ENCODE results near the gene ECI1.

ECI1 gene

DNA sequence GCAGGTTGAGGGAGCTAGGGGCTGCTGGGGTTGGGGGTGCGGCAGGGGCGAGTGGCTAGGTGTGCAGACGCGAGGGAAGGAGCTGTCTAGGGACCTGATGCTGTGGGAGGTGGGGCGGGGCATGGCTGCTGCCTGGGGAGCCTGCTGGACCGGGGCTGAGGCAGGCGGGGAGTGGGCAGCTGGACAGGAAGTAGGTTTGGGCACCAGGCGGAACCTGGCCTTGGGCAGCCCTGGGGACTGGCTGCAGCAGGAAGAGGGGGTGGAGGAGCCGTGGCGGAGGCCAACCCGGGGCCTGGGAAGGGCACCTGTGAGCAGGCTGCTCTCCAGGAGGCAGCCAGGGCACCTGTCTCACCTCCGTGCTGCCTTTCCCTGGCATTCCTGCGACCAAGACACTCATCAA lies 21.0 kb downstream of the ECI1 start:
- Histone ChIP-seq H3K9ac (ENCODE audit: low read length) (no peak overlapping the region), H3K4me1 (ENCODE audit: control insufficient read depth, insufficient read depth, low read length) (peaks cover 5% of the 10 kb centered on the region), H3K9me3 (ENCODE audit: control insufficient read depth, low read length) (no peaks in the 10 kb centered on the region), H3K36me3 (ENCODE audit: control insufficient read depth, insufficient read depth, low read length, severe bottlenecking) (peaks cover 60% of the 10 kb centered on the region), H3K4me3 (ENCODE audit: low read length) (no peak overlapping the region), H3K27me3 (replicated peaks; ENCODE audit: control insufficient read depth, insufficient read depth, low read length) (no peaks in the 10 kb centered on the region)
- no peak for DNase-seq (ENCODE audit: low read depth)

DNA sequence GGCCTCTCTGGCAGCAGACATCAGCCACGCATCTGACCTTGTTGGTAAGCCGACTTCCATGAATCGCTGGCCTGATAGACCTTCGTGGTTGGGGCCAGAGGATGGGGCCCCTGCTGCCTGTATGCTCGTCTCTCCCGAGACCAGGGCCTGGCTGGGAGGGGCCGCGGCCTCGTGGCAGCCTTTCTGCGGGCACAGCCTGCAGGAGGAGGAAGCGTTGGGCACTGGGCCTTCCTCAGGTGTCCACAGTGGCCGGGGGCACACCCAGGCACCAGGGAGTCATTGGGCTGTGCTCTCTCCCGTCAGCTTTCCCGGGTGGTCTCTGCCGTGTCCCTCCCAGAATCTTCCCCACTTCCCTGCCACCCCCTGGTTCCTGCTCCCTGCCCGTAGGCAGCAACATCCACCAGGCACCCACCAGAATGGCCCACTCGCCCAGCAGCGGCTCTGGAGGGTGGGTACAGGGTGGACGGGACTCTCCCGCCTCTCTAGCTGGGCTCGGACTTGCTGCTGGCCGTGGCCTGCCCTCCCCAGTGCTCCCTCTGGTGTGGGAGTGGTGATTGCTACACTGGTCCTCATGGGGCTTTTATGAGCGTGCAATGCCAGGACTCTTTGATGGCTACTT lies 21.6 kb downstream of the ECI1 start:
- Histone ChIP-seq H3K36me3 (ENCODE audit: control insufficient read depth, insufficient read depth, low read length, severe bottlenecking) (peaks cover 53% of the 10 kb centered on the region), H3K9ac (ENCODE audit: low read length) (no peak overlapping the region), H3K9me3 (ENCODE audit: control insufficient read depth, low read length) (no peaks in the 10 kb centered on the region), H3K4me1 (ENCODE audit: control insufficient read depth, insufficient read depth, low read length) (peaks cover 6% of the 10 kb centered on the region), H3K4me3 (ENCODE audit: low read length) (no peak overlapping the region), H3K27me3 (replicated peaks; ENCODE audit: control insufficient read depth, insufficient read depth, low read length) (no peaks in the 10 kb centered on the region)
- no peak for DNase-seq (ENCODE audit: low read depth)

DNA sequence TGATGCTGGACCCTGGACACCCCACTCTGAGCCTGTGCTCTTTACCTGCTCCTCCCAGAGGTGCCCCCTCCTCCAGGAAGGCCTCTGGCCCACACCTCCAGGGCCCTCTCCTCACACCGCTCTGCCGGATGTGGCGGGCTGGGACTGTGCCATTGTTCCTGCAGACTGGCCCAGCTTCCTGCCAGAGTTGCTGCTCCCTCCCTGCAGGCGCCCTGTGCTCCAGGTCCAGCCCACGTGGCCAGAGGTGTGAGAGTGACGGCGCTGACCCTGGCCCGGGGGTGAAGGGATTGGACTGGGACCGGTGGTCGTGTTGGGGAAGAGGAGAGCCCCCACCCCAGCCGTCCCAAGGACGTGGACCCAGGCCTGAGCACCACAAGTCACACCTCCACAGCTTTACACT lies 22.3 kb downstream of the ECI1 start:
- Histone ChIP-seq H3K9me3 (ENCODE audit: control insufficient read depth, low read length) (no peaks in the 10 kb centered on the region), H3K9ac (ENCODE audit: low read length) (no peak overlapping the region), H3K27me3 (replicated peaks; ENCODE audit: control insufficient read depth, insufficient read depth, low read length) (no peaks in the 10 kb centered on the region), H3K36me3 (ENCODE audit: control insufficient read depth, insufficient read depth, low read length, severe bottlenecking) (peaks cover 49% of the 10 kb centered on the region), H3K4me3 (ENCODE audit: low read length) (no peak overlapping the region), H3K4me1 (ENCODE audit: control insufficient read depth, insufficient read depth, low read length) (peaks cover 12% of the 10 kb centered on the region)
- no peak for DNase-seq (ENCODE audit: low read depth)

DNA sequence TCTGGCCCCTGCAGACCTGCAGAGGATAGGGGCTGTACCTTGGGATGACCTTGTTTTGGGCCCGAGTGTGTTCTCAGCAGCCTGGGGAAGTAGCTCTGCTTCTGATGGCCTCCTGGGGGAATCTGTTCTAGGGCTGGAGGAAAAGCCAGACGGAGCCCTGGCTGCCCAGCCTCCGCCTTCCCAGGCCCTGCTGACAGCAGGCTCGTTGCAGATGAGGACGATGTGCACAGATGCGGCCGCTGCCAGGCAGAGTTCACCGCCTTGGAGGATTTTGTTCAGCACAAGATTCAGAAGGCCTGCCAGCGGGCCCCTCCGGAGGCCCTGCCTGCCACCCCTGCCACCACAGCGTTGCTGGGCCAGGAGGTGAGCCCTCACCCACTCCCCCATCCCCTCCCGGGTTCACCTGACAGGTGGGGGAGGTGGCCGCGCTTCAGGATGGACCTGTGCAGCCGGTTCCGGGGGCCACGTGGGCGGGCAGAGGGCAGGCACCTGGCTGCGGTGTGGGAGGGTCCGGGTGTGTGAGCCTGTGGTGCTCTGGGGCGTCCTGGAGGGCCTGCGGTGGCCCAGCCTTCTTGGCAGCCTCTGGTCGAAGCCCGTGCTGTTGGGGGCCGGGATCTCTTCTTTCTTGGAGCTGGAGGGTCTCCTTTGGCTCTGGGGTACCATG lies 23.1 kb downstream of the ECI1 start:
- H3K4me1 ChIP-seq (ENCODE audit: control insufficient read depth, insufficient read depth, low read length): peaks cover 12% of the 10 kb centered on the region
- H3K9ac ChIP-seq (ENCODE audit: low read length): no peak overlapping the region
- H3K9me3 ChIP-seq (ENCODE audit: control insufficient read depth, low read length): no peaks in the 10 kb centered on the region
- no peak overlapping the region for H3K4me3 ChIP-seq (ENCODE audit: low read length)
- DNase-seq (ENCODE audit: low read depth): no peak
- H3K27me3 ChIP-seq (replicated peaks; ENCODE audit: control insufficient read depth, insufficient read depth, low read length): no peaks in the 10 kb centered on the region
- H3K36me3 ChIP-seq (ENCODE audit: control insufficient read depth, insufficient read depth, low read length, severe bottlenecking): peaks cover 41% of the 10 kb centered on the region

DNA sequence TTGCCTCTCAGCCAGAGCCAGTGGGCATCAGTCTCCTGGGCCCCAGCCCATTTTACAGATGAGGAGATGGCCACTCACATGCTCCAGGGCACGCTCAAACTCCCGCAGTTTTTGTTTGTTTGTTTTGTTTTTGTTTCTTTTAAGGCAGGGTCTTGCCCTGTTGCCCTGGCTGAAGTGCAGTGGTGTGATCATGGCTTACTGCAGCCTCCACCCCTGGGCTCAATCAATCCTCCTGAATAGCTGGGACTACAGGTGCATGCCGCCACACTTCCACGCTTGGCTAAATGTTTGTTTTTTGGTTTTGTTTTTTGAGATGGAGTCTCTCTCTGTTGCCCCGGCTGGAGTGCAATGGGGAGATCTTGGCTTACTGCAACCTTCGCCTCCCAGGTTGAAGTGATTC lies 24.5 kb downstream of the ECI1 start:
- no peak overlapping the region for H3K9ac ChIP-seq (ENCODE audit: low read length)
- no peak overlapping the region for H3K4me3 ChIP-seq (ENCODE audit: low read length)
- H3K27me3 ChIP-seq (replicated peaks; ENCODE audit: control insufficient read depth, insufficient read depth, low read length): no peaks in the 10 kb centered on the region
- H3K36me3 ChIP-seq (ENCODE audit: control insufficient read depth, insufficient read depth, low read length, severe bottlenecking): peaks cover 28% of the 10 kb centered on the region
- no peaks in the 10 kb centered on the region for H3K9me3 ChIP-seq (ENCODE audit: control insufficient read depth, low read length)
- H3K4me1 ChIP-seq (ENCODE audit: control insufficient read depth, insufficient read depth, low read length): peaks cover 12% of the 10 kb centered on the region
- DNase-seq (ENCODE audit: low read depth): no peak

DNA sequence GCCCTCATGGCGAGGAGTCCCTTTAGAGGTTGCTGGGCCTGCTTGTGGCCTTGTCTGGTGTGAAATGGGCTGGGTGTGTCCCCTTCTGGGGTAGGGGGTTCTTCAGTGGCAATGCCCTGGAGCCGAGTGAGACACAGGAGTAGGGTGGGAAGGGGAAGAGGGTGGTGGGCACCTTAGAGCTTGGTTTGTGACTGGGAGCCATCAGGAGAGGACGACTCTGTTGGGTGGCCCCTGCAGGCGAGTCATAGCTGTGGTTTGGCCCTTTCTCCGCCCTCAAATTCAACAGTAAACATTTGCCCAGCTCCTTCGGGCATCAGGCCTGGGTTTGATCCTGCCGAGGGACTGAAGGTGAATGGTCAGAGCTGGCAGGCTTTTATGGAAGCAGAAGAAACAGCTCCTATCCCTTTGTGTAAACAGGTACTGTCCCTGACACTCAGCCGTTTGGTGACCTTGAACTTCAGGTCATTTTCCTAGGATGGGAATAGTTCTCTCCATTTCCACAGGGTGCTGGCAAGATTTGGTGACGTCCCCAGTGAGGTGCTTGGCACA lies 25.1 kb downstream of the ECI1 start:
- Histone ChIP-seq H3K9ac (ENCODE audit: low read length) (no peak overlapping the region), H3K4me3 (ENCODE audit: low read length) (no peak overlapping the region), H3K4me1 (ENCODE audit: control insufficient read depth, insufficient read depth, low read length) (peaks cover 12% of the 10 kb centered on the region), H3K27me3 (replicated peaks; ENCODE audit: control insufficient read depth, insufficient read depth, low read length) (no peaks in the 10 kb centered on the region), H3K9me3 (ENCODE audit: control insufficient read depth, low read length) (no peaks in the 10 kb centered on the region), H3K36me3 (ENCODE audit: control insufficient read depth, insufficient read depth, low read length, severe bottlenecking) (peaks cover 22% of the 10 kb centered on the region)
- DNase-seq (ENCODE audit: low read depth): no peak

DNA sequence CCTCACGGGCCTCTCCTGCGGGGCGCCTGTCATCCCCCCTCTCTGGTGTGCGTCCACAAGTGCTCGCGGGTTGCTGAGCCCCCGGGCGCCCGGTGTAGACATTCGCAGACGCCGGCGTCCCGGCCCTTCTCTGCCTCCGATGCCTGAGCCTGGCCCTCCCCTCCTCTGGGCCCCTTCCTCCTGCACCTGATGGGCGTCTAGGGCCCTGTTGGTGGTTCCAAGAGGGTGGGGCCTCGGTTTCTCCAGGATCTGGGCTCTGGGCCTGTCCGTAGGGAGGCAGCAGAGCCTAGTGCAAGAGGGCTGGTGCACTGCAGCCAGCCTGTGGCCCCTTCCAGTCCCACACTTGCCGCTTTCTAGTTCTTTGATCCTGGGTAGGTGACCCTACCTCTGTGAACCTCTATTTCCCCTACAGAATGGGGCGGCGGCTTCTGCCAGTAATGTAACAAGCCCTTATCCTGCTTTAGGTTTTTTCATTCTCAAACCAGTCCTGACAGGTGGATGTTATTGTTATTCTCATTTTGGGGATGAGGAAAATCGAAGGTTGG lies 27.4 kb downstream of the ECI1 start:
- Histone ChIP-seq H3K9me3 (ENCODE audit: control insufficient read depth, low read length) (no peaks in the 10 kb centered on the region), H3K4me3 (ENCODE audit: low read length) (peak overlapping the region; percentile 88), H3K4me1 (ENCODE audit: control insufficient read depth, insufficient read depth, low read length) (peaks cover 12% of the 10 kb centered on the region), H3K9ac (ENCODE audit: low read length) (peak overlapping the region; percentile 96), H3K27me3 (replicated peaks; ENCODE audit: control insufficient read depth, insufficient read depth, low read length) (no peaks in the 10 kb centered on the region), H3K36me3 (ENCODE audit: control insufficient read depth, insufficient read depth, low read length, severe bottlenecking) (peaks cover 9% of the 10 kb centered on the region)
- DNase-seq (ENCODE audit: low read depth): peak; percentile 73

DNA sequence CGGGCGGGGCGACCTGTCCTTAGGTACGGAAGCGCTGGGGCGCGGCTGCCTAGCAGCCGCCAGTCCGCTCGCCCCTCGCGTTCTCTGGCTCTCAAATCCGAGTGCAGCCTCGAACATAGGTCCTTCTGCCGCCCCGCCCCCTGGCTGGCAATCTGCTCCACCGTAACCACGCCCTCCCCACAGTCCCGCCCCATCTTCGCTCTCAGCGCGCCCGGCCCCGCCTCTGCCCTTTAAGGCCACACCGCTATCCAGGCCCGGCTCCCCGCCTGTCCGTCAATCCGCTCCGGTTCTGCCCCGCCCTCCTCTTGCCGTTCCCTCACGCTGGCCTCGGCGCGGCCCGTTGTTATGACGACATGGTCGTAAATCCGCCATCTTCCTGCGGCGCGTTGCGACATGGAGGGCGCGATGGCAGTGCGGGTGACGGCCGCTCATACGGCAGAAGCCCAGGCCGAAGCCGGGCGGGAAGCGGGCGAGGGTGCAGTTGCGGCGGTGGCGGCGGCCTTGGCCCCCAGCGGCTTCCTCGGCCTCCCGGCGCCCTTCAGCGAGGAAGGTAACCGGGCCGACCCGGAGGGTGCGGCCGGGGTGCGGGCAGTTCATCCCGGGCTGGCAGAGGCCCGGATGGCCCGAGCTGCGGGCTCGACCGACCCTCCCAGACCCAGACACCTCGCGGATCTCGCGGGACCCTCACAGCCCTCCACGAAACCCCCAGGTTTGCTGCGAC lies 28.0 kb downstream of the ECI1 start, which contains the start of gene E4F1:
E4F1 (plus strand) TSS at position 371 of the 721 bp plus-strand sequence; CDS start at position 394, 23 bp downstream.
- H3K27me3 ChIP-seq (replicated peaks; ENCODE audit: control insufficient read depth, insufficient read depth, low read length): no peaks in the 10 kb centered on the region
- DNase-seq (ENCODE audit: low read depth): peak; percentile 100
- H3K4me3 ChIP-seq (ENCODE audit: low read length): peak within 1 kb of the TSS; percentile 88
- H3K4me1 ChIP-seq (ENCODE audit: control insufficient read depth, insufficient read depth, low read length): peaks cover 12% of the 10 kb centered on the region
- H3K9ac ChIP-seq (ENCODE audit: low read length): peak within 1 kb of the TSS; percentile 96
- H3K36me3 ChIP-seq (ENCODE audit: control insufficient read depth, insufficient read depth, low read length, severe bottlenecking): peaks cover 2% of the 10 kb centered on the region
- no peaks in the 10 kb centered on the region for H3K9me3 ChIP-seq (ENCODE audit: control insufficient read depth, low read length)

DNA sequence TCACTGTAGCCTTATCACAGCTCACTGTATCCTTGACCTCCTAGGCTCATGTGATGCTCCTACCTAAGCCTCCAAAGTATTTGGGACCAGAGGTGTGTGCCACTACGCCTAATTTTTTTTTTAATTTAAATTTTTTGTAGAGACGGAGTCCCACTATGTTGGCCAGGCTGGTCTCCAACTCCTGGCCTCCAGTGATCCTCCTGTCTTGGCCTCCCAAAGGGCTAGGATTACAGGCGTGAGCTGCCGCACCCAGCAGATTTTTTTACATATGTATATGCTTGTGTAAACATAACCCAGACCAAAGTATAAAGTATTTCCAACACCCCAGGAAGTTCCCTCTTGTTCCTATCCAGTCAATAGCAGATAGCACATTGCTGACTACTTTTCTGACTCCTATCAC lies 35.1 kb downstream of the ECI1 start:
- H3K36me3 ChIP-seq (ENCODE audit: control insufficient read depth, insufficient read depth, low read length, severe bottlenecking): no peaks in the 10 kb centered on the region
- no peaks in the 10 kb centered on the region for H3K9me3 ChIP-seq (ENCODE audit: control insufficient read depth, low read length)
- H3K4me3 ChIP-seq (ENCODE audit: low read length): no peak overlapping the region
- peaks cover 21% of the 10 kb centered on the region for H3K4me1 ChIP-seq (ENCODE audit: control insufficient read depth, insufficient read depth, low read length)
- no peaks in the 10 kb centered on the region for H3K27me3 ChIP-seq (replicated peaks; ENCODE audit: control insufficient read depth, insufficient read depth, low read length)
- no peak for DNase-seq (ENCODE audit: low read depth)
- H3K9ac ChIP-seq (ENCODE audit: low read length): no peak overlapping the region

DNA sequence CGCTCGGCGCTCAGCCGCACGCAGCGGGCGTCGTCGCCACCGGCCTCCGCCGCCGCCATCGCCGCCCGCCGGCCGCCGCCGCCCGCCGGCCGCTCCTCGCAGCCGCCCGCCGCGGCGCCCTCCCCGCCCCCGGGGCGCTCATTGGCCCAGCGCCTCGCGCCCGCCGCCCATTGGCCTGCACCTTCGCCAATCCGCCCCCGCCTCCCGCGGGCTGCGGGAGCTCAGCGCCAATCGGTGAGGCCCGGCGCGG lies 36.7 kb downstream of the ECI1 start, which contains the start of gene PGP:
PGP (minus strand) TSS at position 122 of the 250 bp plus-strand sequence; CDS start at position 59, 63 bp downstream.
- peak within 1 kb of the TSS; percentile 92 for H3K4me3 ChIP-seq (ENCODE audit: low read length)
- no peak for DNase-seq (ENCODE audit: low read depth)
- H3K9ac ChIP-seq (ENCODE audit: low read length): peak within 1 kb of the TSS; percentile 95
- H3K36me3 ChIP-seq (ENCODE audit: control insufficient read depth, insufficient read depth, low read length, severe bottlenecking): peaks cover under 1% of the 10 kb centered on the region
- no peaks in the 10 kb centered on the region for H3K27me3 ChIP-seq (replicated peaks; ENCODE audit: control insufficient read depth, insufficient read depth, low read length)
- H3K9me3 ChIP-seq (ENCODE audit: control insufficient read depth, low read length): no peaks in the 10 kb centered on the region
- peaks cover 21% of the 10 kb centered on the region for H3K4me1 ChIP-seq (ENCODE audit: control insufficient read depth, insufficient read depth, low read length)

All from adipocyte (in vitro differentiated cells).